Fibroblast of the aortic adventitia (primary cell): ENCODE data around the gene TMX2. TPM values are rescaled to one million over a fixed set of nuclear protein-coding genes. Genes with fewer than 3 reads are reported as not detected.

Source experiments
- DNase-seq: peaks from one replicate; pipeline ENCODE4 v3.0.0-alpha.2; 2010; ENCODE audit warnings: low read depth
- H3K4me3 ChIP-seq: 2 replicates; pipeline ENCODE4 v1.5.1; 2011; ENCODE audit warnings: low read depth, mild to moderate bottlenecking, control low read depth, low read length, moderate library complexity
- CTCF ChIP-seq: IDR thresholded peaks from 2 replicates; pipeline ENCODE4 v1.5.1; 2011; ENCODE audit warnings: mild to moderate bottlenecking, low read length, control low read depth, inconsistent platforms; ENCODE audit not compliant: insufficient read depth
- total RNA-seq: library from RNA; depleted of rRNA; stranded (reverse); fragments of >200 nt; gene quantifications from 2 replicates; pipeline ENCODE4 v1.2.3, GENCODE V29; 2012; ENCODE audit warnings: low replicate concordance

TMX2 gene
- total RNA-seq, 1 donor, result 66.6 TPM

GRCh38 chr11:57741132-57742086 lies 29.0 kb downstream of the TMX2 start, which contains the start of gene SELENOH:
Gene SELENOH, plus strand, starts transcription at chr11:57741491. Its CDS starts 105 bp downstream, at chr11:57741596.
- no peak for TF ChIP-seq CTCF
- DNase-seq, result peak; percentile 96
- peak within 1 kb of the TSS; percentile 91 for H3K4me3 ChIP-seq

- DNase-seq, result no peak
- H3K4me3 ChIP-seq, result peak overlapping the region; percentile 91
- TF ChIP-seq CTCF, result no peak
These were observed 29.7 kb downstream of the TMX2 start for GRCh38 chr11:57742087-57742452.

GRCh38 chr11:57744357-57744756 lies 32.0 kb downstream of the TMX2 start:
- H3K4me3 ChIP-seq, result no peak overlapping the region
- DNase-seq, result no peak
- no peak for TF ChIP-seq CTCF

- H3K4me3 ChIP-seq, result no peak overlapping the region
- no peak for TF ChIP-seq CTCF
- no peak for DNase-seq
These were observed 32.8 kb downstream of the TMX2 start for GRCh38 chr11:57745206-57745605.

- no peak for TF ChIP-seq CTCF
- DNase-seq, result no peak
These were observed 34.5 kb downstream of the TMX2 start for GRCh38 chr11:57746920-57747319.

GRCh38 chr11:57751176-57751575 lies 38.8 kb downstream of the TMX2 start:
- no peak for DNase-seq
- no peak for TF ChIP-seq CTCF
- H3K4me3 ChIP-seq, result no peak overlapping the region

More at GRCh38 chr11:57746920-57747319, 34.5 kb downstream of the TMX2 start:
- H3K4me3 ChIP-seq, result no peak overlapping the region
